Stimulated activated CD4-positive, alpha-beta T cell treated with anti-CD3 and anti-CD28 coated beads, Interleukin-4, amount 100 ng/mL, for 24 hours (primary cell): ENCODE results near the gene EBI3.
"Not testable (repeated sequence)": the region's sequence is repeated elsewhere in the genome, so short reads cannot be mapped to it uniquely, and the experiment has no call there.

Experiments used
- DNase-seq: peaks from one replicate; pipeline ENCODE4 v3.0.0-alpha.2; 2020

Gene EBI3

GRCh38 chr19:4237510-4237909, 8.2 kb downstream of the EBI3 start:
- DNase-seq = not testable (repeated sequence)

- DNase-seq = no peak
Measured at GRCh38 chr19:4238831-4239230, 9.5 kb downstream of the EBI3 start.

GRCh38 chr19:4241824-4242430, 12.6 kb downstream of the EBI3 start:
- DNase-seq = no peak

- DNase-seq = not testable (repeated sequence)
Measured at GRCh38 chr19:4245938-4246337, 16.6 kb downstream of the EBI3 start.

- peak; percentile 100 for DNase-seq
Measured at GRCh38 chr19:4246767-4247593, 17.7 kb downstream of the EBI3 start, which contains the start of gene YJU2. Gene YJU2 (plus strand): TSS chr19:4247080. CDS start chr19:4247147, 67 bp downstream.

GRCh38 chr19:4256563-4256962, 27.2 kb downstream of the EBI3 start:
- no peak for DNase-seq

GRCh38 chr19:4257025-4257424, 27.7 kb downstream of the EBI3 start:
- DNase-seq = no peak

GRCh38 chr19:4258181-4258580, 28.9 kb downstream of the EBI3 start:
- no peak for DNase-seq

GRCh38 chr19:4260613-4261191, 31.4 kb downstream of the EBI3 start:
- no peak for DNase-seq

- no peak for DNase-seq
Measured at GRCh38 chr19:4264812-4265211, 35.5 kb downstream of the EBI3 start.

- no peak for DNase-seq
Measured at GRCh38 chr19:4266253-4267000, 37.1 kb downstream of the EBI3 start.

- peak; percentile 67 for DNase-seq
Measured at GRCh38 chr19:4267101-4267900, 38.0 kb downstream of the EBI3 start.

GRCh38 chr19:4267901-4268815, 38.8 kb downstream of the EBI3 start:
- no peak for DNase-seq

- DNase-seq = no peak
Measured at GRCh38 chr19:4268816-4269430, 39.6 kb downstream of the EBI3 start.

- DNase-seq = no peak
Measured at GRCh38 chr19:4272894-4273293, 43.6 kb downstream of the EBI3 start.

GRCh38 chr19:4274321-4274686, 45.0 kb downstream of the EBI3 start:
- DNase-seq = not testable (repeated sequence)

- no peak for DNase-seq
Measured at GRCh38 chr19:4277191-4277696, 47.9 kb downstream of the EBI3 start.

- DNase-seq = no peak
Measured at GRCh38 chr19:4278010-4278409, 48.7 kb downstream of the EBI3 start.

- DNase-seq = no peak
Measured at GRCh38 chr19:4278419-4279266, 49.3 kb downstream of the EBI3 start, which contains the start of gene SHD. Gene SHD (plus strand): TSS chr19:4279266. CDS start chr19:4280064, 798 bp downstream.

- no peak for DNase-seq
Measured at GRCh38 chr19:4279267-4279529, 49.9 kb downstream of the EBI3 start.
